NCI-H526 treated with DMSO at 0.1 percent for 48 hours (cell line): ENCODE data around the gene IGFBP6.

Experiments
- DNase-seq: peaks from one replicate; lab custom pipeline; 2025; lab: John Stamatoyannopoulos, UW

The IGFBP6 gene, protein sequence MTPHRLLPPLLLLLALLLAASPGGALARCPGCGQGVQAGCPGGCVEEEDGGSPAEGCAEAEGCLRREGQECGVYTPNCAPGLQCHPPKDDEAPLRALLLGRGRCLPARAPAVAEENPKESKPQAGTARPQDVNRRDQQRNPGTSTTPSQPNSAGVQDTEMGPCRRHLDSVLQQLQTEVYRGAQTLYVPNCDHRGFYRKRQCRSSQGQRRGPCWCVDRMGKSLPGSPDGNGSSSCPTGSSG

DNA sequence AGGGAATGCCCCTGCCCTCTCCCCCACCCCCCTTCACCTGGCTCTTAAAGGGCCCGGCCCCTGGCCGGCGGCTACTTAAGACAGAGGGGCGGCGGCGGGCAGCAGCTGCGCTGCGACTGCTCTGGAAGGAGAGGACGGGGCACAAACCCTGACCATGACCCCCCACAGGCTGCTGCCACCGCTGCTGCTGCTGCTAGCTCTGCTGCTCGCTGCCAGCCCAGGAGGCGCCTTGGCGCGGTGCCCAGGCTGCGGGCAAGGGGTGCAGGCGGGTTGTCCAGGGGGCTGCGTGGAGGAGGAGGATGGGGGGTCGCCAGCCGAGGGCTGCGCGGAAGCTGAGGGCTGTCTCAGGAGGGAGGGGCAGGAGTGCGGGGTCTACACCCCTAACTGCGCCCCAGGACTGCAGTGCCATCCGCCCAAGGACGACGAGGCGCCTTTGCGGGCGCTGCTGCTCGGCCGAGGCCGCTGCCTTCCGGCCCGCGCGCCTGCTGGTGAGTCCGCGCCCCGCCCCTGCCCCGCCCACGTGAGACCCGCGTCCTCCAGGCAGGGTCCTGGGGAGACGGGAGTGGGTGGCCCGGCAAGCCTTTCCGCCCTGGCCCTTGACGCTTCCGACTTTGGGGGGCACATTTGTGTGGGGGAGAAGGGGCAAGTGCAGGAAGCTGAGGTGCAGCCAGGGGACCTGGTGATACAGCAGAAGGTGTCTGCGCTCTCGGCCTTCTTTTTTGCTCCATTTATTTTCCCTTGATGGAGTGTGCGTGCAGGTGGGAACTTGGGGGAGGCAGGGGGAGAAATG lies at the start of gene IGFBP6:
Gene IGFBP6, plus strand, starts transcription at position 104 of the 790 bp plus-strand sequence. Its CDS starts 51 bp downstream, at position 155.
- DNase-seq: no peak

- peak; percentile 12 for DNase-seq
These were observed 49.3 kb upstream of the IGFBP6 start for GRCh38 chr12:53048033-53048779.

- DNase-seq: peak; percentile 14
These were observed 48.6 kb upstream of the IGFBP6 start for GRCh38 chr12:53048780-53049401.

DNA sequence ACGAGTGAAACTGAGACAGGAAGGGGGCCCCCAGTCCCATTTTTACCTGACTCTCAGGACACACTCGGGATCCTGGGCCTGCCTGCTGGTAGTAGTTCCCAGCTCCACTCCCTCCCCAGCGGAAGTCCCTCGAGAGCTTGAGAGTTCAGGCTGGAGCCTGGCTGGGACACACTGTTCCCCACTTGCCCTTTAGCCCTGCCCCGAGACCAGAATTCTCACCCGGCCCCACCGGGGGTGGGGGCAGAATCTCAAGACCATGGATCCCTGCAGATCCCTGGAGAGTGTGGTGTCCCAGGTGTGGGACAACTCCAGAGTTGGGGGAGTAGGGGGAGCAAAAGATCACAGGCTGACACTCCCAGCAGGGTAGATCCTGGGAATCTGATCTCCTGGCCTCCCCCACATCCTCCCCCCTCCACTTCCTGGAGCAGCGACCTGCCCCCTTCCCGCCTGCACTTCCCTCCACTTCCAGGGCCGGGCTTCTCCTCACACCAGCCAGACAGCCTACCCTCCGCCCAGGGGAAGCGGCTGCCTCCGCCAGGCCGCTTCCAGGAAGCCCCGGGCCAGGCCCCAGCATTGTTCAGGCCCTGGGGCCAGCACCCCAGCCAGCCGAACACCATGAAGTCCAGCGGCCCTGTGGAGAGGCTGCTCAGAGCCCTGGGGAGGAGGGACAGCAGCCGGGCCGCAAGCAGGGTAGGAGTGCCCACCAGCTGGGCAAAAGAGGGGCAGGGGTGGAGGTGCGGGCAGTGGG lies 47.7 kb upstream of the IGFBP6 start, which contains the start of gene TNS2:
Gene TNS2, plus strand, starts transcription at position 495 of the 748 bp plus-strand sequence. Its CDS starts 121 bp downstream, at position 616.
- DNase-seq: no peak

DNA sequence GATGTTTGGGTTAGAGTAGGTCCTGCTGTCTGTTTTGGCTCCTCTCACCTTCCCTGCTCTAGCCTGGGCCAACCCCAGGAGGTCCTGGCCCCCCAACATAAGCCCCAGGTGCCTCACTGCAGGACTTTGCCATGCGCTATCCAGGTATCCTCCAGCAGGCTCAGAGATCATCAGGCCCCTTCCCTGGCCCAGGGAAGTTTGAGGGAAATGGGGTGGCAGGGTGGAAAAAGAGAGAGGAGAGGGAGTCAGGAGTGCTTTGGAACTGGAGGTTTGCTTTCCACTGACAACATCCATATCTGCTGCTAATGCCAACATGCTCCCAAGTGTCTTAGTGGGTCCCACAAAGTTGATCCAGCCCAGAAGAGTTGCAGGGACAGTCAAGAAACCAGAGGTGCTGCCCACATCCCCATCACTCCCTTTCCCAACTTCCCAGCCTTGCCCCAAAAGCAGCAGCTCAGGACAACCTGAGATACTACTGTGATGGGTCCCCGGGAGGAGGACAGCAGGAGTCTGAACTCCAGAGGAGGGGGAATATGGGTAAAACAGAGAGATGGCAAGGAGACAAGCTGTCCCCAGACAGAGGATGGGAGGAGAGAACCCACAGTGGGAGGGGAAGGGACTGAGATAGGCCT lies 46.9 kb upstream of the IGFBP6 start:
- DNase-seq: no peak

GRCh38 chr12:53051058-53051880 lies 46.2 kb upstream of the IGFBP6 start:
- DNase-seq: no peak

GRCh38 chr12:53051881-53052412 lies 45.5 kb upstream of the IGFBP6 start:
- DNase-seq: no peak

- no peak for DNase-seq
These were observed 44.8 kb upstream of the IGFBP6 start for GRCh38 chr12:53052419-53053217.

GRCh38 chr12:53053218-53054111 lies 44.0 kb upstream of the IGFBP6 start:
- DNase-seq: peak; percentile 68

GRCh38 chr12:53054112-53054878 lies 43.2 kb upstream of the IGFBP6 start:
- DNase-seq: peak; percentile 93

DNA sequence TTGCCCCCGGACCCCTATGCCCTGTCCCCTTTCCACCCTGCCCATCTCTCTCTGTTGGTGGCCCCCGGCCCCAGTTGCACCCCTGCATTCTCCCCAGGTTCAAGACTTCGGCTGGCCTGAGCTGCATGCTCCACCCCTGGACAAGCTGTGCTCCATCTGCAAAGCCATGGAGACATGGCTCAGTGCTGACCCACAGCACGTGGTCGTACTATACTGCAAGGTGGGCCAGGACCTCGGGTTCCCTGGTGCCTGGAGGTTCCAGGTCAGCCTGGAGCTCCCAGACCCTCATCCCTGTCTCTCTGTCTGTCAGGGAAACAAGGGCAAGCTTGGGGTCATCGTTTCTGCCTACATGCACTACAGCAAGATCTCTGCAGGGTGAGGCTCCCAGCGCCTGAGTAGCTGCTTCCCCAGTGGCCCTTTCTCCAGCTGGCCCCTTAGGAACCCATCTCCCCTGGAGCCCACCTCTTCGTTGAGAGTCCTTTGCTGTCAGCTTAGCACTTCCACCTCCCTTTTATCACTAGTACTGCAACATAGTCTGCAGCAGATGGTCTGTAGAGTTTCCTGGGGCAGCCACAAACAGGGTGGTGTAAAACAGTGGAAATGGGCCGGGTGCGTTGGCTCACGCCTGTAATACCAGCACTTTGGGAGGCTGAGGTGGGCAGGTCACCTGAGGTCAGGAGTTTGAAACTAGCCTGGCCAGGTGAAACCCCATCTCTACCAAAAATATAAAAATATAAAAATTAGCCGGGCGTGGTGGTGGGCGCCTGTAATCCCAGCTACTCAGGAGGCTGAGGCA lies 41.8 kb upstream of the IGFBP6 start:
- DNase-seq: no peak

DNA sequence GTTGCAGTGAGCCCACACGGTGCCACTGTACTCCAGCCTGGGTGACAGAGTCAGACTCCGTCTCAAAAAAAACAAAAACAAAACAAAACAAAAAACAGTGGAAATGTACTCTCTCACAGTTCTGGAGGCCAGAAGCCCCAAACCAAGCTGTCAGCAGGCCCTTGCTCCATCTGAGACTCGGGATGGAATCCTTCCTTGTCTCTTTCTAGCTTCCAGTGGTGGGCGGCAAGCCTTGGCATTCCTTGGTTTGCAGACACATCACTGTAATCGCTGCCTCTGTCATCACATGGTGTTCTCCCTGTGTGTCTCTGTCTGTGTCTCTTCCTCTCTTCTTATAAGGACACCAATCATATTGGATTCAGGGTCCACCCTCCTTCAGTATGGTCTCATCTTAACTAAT lies 41.2 kb upstream of the IGFBP6 start:
- no peak for DNase-seq

GRCh38 chr12:53056901-53057300 lies 40.6 kb upstream of the IGFBP6 start:
- DNase-seq: no peak

GRCh38 chr12:53057816-53058500 lies 39.5 kb upstream of the IGFBP6 start:
- DNase-seq: no peak

- no peak for DNase-seq
These were observed 38.6 kb upstream of the IGFBP6 start for GRCh38 chr12:53058674-53059433.
